ENCODE data around the gene NEDD9. TPM values are rescaled to one million over a fixed set of nuclear protein-coding genes. Genes with fewer than 3 reads are reported as not detected.

Gene NEDD9
- polyA plus RNA-seq, 1 of the 3 experiments (the other 2 are of a cell fraction) = 7.4 TPM

GRCh38 chr6:11270030-11271027 is 37.9 kb upstream of the NEDD9 start (continued):
- TF ChIP-seq, protein P1, sequence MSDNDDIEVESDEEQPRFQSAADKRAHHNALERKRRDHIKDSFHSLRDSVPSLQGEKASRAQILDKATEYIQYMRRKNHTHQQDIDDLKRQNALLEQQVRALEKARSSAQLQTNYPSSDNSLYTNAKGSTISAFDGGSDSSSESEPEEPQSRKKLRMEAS (IDR thresholded peaks at IDR 0.05; ENCODE audit: low read depth) = no peak
- TF ChIP-seq JUND (IDR thresholded peaks at IDR 0.05) (no peak), CTCF (IDR thresholded peaks at IDR 0.05) (no peak), USF2 (IDR thresholded peaks at IDR 0.05; ENCODE audit: borderline replicate concordance, low read depth, low read length) (no peak), TCF12 (IDR thresholded peaks at IDR 0.05) (0 out of 2 replicates have a peak, but pooled peaks have one; percentile 11), MXI1 (IDR thresholded peaks at IDR 0.05; ENCODE audit: low read depth, low read length) (peak; percentile 47), EZH2phosphoT487 (IDR thresholded peaks at IDR 0.05; ENCODE audit: borderline replicate concordance, low read depth) (no peak), SIN3A (IDR thresholded peaks at IDR 0.05; ENCODE audit: borderline replicate concordance, low read depth, low read length) (no peak), TEAD4 (IDR thresholded peaks at IDR 0.05; ENCODE audit: borderline replicate concordance, insufficient read depth) (no peak), SMC3 (IDR thresholded peaks at IDR 0.05; ENCODE audit: low read depth, low read length) (no peak)

- no peaks in the 10 kb centered on the region for H3K36me3 ChIP-seq (replicated peaks in 1 of 2; ENCODE audit: control insufficient read depth in 1 of 2, insufficient read depth in 2 of 2, low read length in 1 of 2)
- no peak overlapping the region for H3K9ac ChIP-seq
- no peak overlapping the region for H3K4me3 ChIP-seq (ENCODE audit: low read depth in 2 of 2, low read length in 1 of 2)
- H3K27ac ChIP-seq (ENCODE audit: low read depth in 2 of 2, low read length in 1 of 2) = peak overlapping the region in 1 of 2 experiments; percentile 98; a peak in 2 of 4 replicates
- H4K20me1 ChIP-seq (ENCODE audit: insufficient read depth) = no peaks in the 10 kb centered on the region
- no peak for DNase-seq
- ChIA-PET POLR2A (interaction anchor here (2.3 kb wide), 1 partner anchor 227 kb away, joined by 14 read pairs; no protein-coding TSS in a partner anchor), CTCF (interaction anchor here (1.0 to 1.7 kb wide), 3 partner anchors 97 to 227 kb away, joined by 3 to 5 read pairs (median 4); no protein-coding TSS in a partner anchor)
- no peaks in the 10 kb centered on the region for H3F3A ChIP-seq (replicated peaks; ENCODE audit: insufficient read depth)
- H3K9me2 ChIP-seq = no peaks in the 10 kb centered on the region
- peaks cover 0 to 31% of the 10 kb centered on the region in 2 experiments; a peak in 2 of 4 replicates for H3K4me1 ChIP-seq (ENCODE audit: control insufficient read depth in 1 of 2, insufficient read depth in 2 of 2, low read depth in 1 of 2, low read length in 1 of 2)
- no peaks in the 10 kb centered on the region for H3K27me3 ChIP-seq (ENCODE audit: insufficient read depth)
- H3K4me2 ChIP-seq = no peak overlapping the region
- H3K9me3 ChIP-seq = no peaks in the 10 kb centered on the region
- 78% methylated on average over 4 of the region's 4 CpGs for WGBS (ENCODE audit: low lambda C conversion rate)
- no peaks in the 10 kb centered on the region for H3K79me2 ChIP-seq (ENCODE audit: insufficient read depth)
- H2AFZ ChIP-seq (ENCODE audit: low read depth) = no peak overlapping the region
- TF ChIP-seq, protein P2, sequence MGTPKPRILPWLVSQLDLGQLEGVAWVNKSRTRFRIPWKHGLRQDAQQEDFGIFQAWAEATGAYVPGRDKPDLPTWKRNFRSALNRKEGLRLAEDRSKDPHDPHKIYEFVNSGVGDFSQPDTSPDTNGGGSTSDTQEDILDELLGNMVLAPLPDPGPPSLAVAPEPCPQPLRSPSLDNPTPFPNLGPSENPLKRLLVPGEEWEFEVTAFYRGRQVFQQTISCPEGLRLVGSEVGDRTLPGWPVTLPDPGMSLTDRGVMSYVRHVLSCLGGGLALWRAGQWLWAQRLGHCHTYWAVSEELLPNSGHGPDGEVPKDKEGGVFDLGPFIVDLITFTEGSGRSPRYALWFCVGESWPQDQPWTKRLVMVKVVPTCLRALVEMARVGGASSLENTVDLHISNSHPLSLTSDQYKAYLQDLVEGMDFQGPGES (IDR thresholded peaks at IDR 0.05; ENCODE audit: low read depth, low read length) = no peak
- no peak for TF ChIP-seq TAF1 (IDR thresholded peaks at IDR 0.05; ENCODE audit: borderline replicate concordance, low read depth, low read length)
- no peak for TF ChIP-seq RXRA (IDR thresholded peaks at IDR 0.05; ENCODE audit: borderline replicate concordance, low read depth)
- TF ChIP-seq, protein P3, sequence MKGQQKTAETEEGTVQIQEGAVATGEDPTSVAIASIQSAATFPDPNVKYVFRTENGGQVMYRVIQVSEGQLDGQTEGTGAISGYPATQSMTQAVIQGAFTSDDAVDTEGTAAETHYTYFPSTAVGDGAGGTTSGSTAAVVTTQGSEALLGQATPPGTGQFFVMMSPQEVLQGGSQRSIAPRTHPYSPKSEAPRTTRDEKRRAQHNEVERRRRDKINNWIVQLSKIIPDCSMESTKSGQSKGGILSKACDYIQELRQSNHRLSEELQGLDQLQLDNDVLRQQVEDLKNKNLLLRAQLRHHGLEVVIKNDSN (IDR thresholded peaks at IDR 0.05; ENCODE audit: borderline replicate concordance, low read depth) = no peak
- TF ChIP-seq, protein P1 (IDR thresholded peaks at IDR 0.05; ENCODE audit: low read depth) = no peak
- no peak for TF ChIP-seq USF2 (IDR thresholded peaks at IDR 0.05; ENCODE audit: borderline replicate concordance, low read depth, low read length)
- no peak for TF ChIP-seq CTCF (IDR thresholded peaks at IDR 0.05)
- no peak for TF ChIP-seq YY1 (IDR thresholded peaks at IDR 0.05; ENCODE audit: low read depth)
- no peak for TF ChIP-seq RCOR1 (IDR thresholded peaks at IDR 0.05; ENCODE audit: low read length)
- TF ChIP-seq, protein P4, sequence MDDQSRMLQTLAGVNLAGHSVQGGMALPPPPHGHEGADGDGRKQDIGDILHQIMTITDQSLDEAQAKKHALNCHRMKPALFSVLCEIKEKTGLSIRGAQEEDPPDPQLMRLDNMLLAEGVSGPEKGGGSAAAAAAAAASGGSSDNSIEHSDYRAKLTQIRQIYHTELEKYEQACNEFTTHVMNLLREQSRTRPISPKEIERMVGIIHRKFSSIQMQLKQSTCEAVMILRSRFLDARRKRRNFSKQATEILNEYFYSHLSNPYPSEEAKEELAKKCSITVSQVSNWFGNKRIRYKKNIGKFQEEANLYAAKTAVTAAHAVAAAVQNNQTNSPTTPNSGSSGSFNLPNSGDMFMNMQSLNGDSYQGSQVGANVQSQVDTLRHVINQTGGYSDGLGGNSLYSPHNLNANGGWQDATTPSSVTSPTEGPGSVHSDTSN (IDR thresholded peaks at IDR 0.05) = no peak
- no peak for TF ChIP-seq TEAD4 (IDR thresholded peaks at IDR 0.05; ENCODE audit: borderline replicate concordance, insufficient read depth)
- no peak for TF ChIP-seq NFIC (IDR thresholded peaks at IDR 0.05; ENCODE audit: borderline replicate concordance)
Measured at GRCh38 chr6:11268978-11269377, 36.5 kb upstream of the NEDD9 start.
